Right ventricle myocardium superior (tissue), 1 donor: Measurements from ENCODE around the gene GK. TPM values are rescaled to one million over a fixed set of nuclear protein-coding genes. Genes with fewer than 3 reads are reported as not detected.
"Not testable (repeated sequence)": the region's sequence is repeated elsewhere in the genome, so short reads cannot be mapped to it uniquely, and the experiment has no call there.

ENCODE experiments used
- ATAC-seq: fragments of 200-7000 bp; cut with Tn5 transposase; one replicate; pipeline ENCODE4 v1.9.1; 2020; ENCODE audit warnings: mild to moderate bottlenecking; ENCODE audit not compliant: poor library complexity
- DNase-seq: peaks from one replicate; pipeline ENCODE4 v3.0.0-alpha.2; 2020
- intact Hi-C: fragments of 100-400 bp; cut with DNase I; formaldehyde crosslinking; loops from one replicate; pipeline ENCODE4 v1.11.2; 2022
- total RNA-seq: library from RNA; stranded (reverse); fragmentation: NEBNext Ultra II Directional; extraction: Animal tissue kit (Norgen Biotek cat#: 25700); gene quantifications from one replicate; pipeline ENCODE4 v1.2.1, GENCODE V29; 2021
- donor health status: DM: no; HTN: yes; CAD: no; lungs with severe emphysema.

Gene GK
- total RNA-seq, 1 donor from 2014 or later = 9.1 TPM

GRCh38 chrX:30688641-30689040, 35.4 kb downstream of the GK start:
- DNase-seq (no peak), ATAC-seq (no peak)
- intact Hi-C loops = no loop called here

GRCh38 chrX:30689116-30689515, 35.9 kb downstream of the GK start:
- intact Hi-C loops = no loop called here
- ATAC-seq = no peak
- DNase-seq = no peak

GRCh38 chrX:30690330-30690729, 37.1 kb downstream of the GK start:
- ATAC-seq = no peak
- no peak for DNase-seq
- intact Hi-C loops = no loop called here

- no peak for DNase-seq
- no peak for ATAC-seq
- intact Hi-C loops = no loop called here
Measured at GRCh38 chrX:30693999-30694650, 40.9 kb downstream of the GK start.

- no peak for DNase-seq
- intact Hi-C loops = no loop called here
- no peak for ATAC-seq
Measured at GRCh38 chrX:30702736-30703135, 49.5 kb downstream of the GK start.

GRCh38 chrX:30706216-30706775, 53.1 kb downstream of the GK start:
- ATAC-seq (no peak), DNase-seq (no peak)
- intact Hi-C loops = no loop called here

- intact Hi-C loops = loop anchor here (10.0 kb wide), 2 partner anchors 77 to 137 kb away; partner anchors contain the start of gene TASL
- DNase-seq = no peak
- ATAC-seq = no peak
Measured at GRCh38 chrX:30712214-30712613, 59.0 kb downstream of the GK start.

GRCh38 chrX:30713061-30713525, 59.9 kb downstream of the GK start:
- ATAC-seq = peak; percentile 52
- intact Hi-C loops = loop anchor here (10.0 kb wide), 2 partner anchors 78 to 138 kb away; partner anchors contain the start of gene TASL

GRCh38 chrX:30714138-30714537, 60.9 kb downstream of the GK start:
- intact Hi-C loops = loop anchor here (10.0 kb wide), 2 partner anchors 79 to 139 kb away; partner anchors contain the start of gene TASL
- DNase-seq = no peak
- ATAC-seq = no peak

More at GRCh38 chrX:30713061-30713525, 59.9 kb downstream of the GK start:
- peak; percentile 49 for DNase-seq

- intact Hi-C loops = loop anchor here (10.0 kb wide), 2 partner anchors 81 to 141 kb away; partner anchors contain the start of gene TASL
- ATAC-seq = no peak
- DNase-seq = no peak
Measured at GRCh38 chrX:30715976-30716375, 62.8 kb downstream of the GK start.

GRCh38 chrX:30733852-30734660, 80.8 kb downstream of the GK start:
- ATAC-seq (no peak), DNase-seq (no peak)
- intact Hi-C loops = no loop called here

GRCh38 chrX:30734782-30735181, 81.6 kb downstream of the GK start:
- DNase-seq (no peak), ATAC-seq (no peak)
- intact Hi-C loops = no loop called here

- ATAC-seq = no peak
- intact Hi-C loops = no loop called here
Measured at GRCh38 chrX:30735839-30736238, 82.6 kb downstream of the GK start.

GRCh38 chrX:30741545-30741944, 88.3 kb downstream of the GK start:
- ATAC-seq (no peak), DNase-seq (no peak)
- intact Hi-C loops = no loop called here

More at GRCh38 chrX:30735839-30736238, 82.6 kb downstream of the GK start:
- DNase-seq = peak; percentile 45

GRCh38 chrX:30748342-30748960, 95.2 kb downstream of the GK start:
- intact Hi-C loops = no loop called here
- ATAC-seq (no peak), DNase-seq (no peak)

- no peak for ATAC-seq
- intact Hi-C loops = no loop called here
- no peak for DNase-seq
Measured at GRCh38 chrX:30751497-30751896, 98.3 kb downstream of the GK start.

GRCh38 chrX:30762755-30763154, 109.5 kb downstream of the GK start:
- DNase-seq (no peak), ATAC-seq (no peak)

GRCh38 chrX:30773764-30774163, 120.5 kb downstream of the GK start:
- DNase-seq, intact Hi-C loops, ATAC-seq: not testable (repeated sequence)

More at GRCh38 chrX:30762755-30763154, 109.5 kb downstream of the GK start:
- intact Hi-C loops = no loop called here

- DNase-seq = no peak
- ATAC-seq = no peak
- intact Hi-C loops = no loop called here
Measured at GRCh38 chrX:30777575-30777974, 124.4 kb downstream of the GK start.
